Left ventricle myocardium inferior (tissue), 1 donor: Measurements from ENCODE around the gene CDYL2. TPM values are rescaled to one million over a fixed set of nuclear protein-coding genes. Genes with fewer than 3 reads are reported as not detected.

Experiments used
- DNase-seq: peaks from one replicate; pipeline ENCODE4 v3.0.0-alpha.2; 2020
- H3K27ac ChIP-seq: fragments of 200-600 bp; replicated peaks from 2 replicates; pipeline ENCODE4 v1.8.0; 2021
- H3K27me3 ChIP-seq: fragments of 200-600 bp; 2 replicates; pipeline ENCODE4 v1.8.0; 2021; ENCODE audit warnings: low read depth
- H3K36me3 ChIP-seq: fragments of 200-600 bp; 2 replicates; pipeline ENCODE4 v1.8.0; 2021
- H3K4me1 ChIP-seq: fragments of 200-600 bp; 2 replicates; pipeline ENCODE4 v1.8.0; 2021
- H3K4me3 ChIP-seq: fragments of 200-600 bp; 2 replicates; pipeline ENCODE4 v1.8.0; 2021; ENCODE audit warnings: mild to moderate bottlenecking, moderate library complexity
- H3K9me3 ChIP-seq: fragments of 200-600 bp; replicated peaks from 2 replicates; pipeline ENCODE4 v1.8.0; 2021
- intact Hi-C: fragments of 100-400 bp; cut with micrococcal nuclease; formaldehyde crosslinking; loops from one replicate; pipeline ENCODE4 v1.11.0; 2022
- long read RNA-seq: library from polyadenylated mRNA; unstranded; transcript quantifications from one replicate; pipeline ENCODE4 v2.0.0, GENCODE V29; 2021
- total RNA-seq: library from RNA; stranded (reverse); fragmentation: NEBNext Ultra II Directional; extraction: Animal tissue kit (Norgen Biotek cat#: 25700); gene quantifications from one replicate; pipeline ENCODE4 v1.2.1, GENCODE V29; 2021
- TF ChIP-seq, protein P1 (sequence below): fragments of 200-600 bp; IDR thresholded peaks from 2 replicates; pipeline ENCODE4 v1.8.0; 2021; ENCODE audit warnings: antibody characterized with exemption, mild to moderate bottlenecking, borderline replicate concordance
- donor health status: DM: no; HTN: yes; CAD: no; lungs with severe emphysema.

Gene CDYL2, protein sequence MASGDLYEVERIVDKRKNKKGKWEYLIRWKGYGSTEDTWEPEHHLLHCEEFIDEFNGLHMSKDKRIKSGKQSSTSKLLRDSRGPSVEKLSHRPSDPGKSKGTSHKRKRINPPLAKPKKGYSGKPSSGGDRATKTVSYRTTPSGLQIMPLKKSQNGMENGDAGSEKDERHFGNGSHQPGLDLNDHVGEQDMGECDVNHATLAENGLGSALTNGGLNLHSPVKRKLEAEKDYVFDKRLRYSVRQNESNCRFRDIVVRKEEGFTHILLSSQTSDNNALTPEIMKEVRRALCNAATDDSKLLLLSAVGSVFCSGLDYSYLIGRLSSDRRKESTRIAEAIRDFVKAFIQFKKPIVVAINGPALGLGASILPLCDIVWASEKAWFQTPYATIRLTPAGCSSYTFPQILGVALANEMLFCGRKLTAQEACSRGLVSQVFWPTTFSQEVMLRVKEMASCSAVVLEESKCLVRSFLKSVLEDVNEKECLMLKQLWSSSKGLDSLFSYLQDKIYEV
- total RNA-seq, result 3.2 TPM
- long read RNA-seq, full-length matches to known transcripts, result 1 of 2 reads
- long read RNA-seq, partial matches to known transcripts, result 0 of 2 reads
- long read RNA-seq, other reads (novel, unspliced or antisense), result 1 of 2 reads

DNA sequence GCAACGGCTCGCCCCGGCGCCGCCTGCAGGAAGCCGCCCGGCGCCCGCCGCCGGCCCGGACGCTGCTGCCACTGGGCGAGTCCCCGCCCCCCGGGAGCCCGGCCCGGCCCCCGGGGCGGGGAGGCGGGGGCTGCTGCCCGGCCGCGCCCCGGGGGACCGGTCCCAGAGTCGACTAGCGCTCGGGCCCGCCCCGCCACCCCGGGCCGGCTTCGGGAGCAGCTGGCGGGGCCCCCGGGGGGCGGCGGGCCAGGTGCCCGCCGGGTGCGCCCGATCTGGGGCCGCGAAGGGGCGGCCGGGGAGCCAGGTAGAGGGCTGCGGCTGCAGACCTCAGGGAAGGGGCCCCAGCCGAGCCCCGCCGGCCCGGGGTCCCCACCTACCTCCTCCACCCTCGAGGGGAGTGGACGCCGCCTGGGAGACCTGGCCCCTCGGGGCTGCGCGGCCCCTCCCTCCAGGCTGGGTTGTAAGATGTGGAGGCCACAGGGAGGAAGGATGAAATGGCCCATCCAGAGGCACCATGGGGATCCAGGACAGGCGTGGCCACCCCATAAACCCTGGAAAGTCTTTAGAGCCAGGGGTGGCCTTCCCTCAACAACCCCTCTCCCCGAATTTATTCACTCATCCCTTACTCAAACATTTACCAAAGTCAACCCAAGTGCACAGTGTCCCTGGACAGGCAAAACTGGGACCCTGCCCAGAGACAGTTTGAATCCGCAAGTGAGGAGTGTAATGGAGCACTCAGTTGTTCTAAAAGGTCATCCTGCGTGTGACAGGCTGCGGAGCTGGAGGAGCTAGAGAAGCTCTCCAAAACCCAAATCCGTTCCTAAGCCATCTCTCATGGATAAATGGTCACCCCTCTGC lies at the start of gene CDYL2:
TSS of gene CDYL2 (minus strand) at position 73 of the 858 bp plus-strand sequence. CDS start 425 bp downstream, outside the sequence.
- DNase-seq, result peak; percentile 48
- H3K9me3 ChIP-seq, result no peaks in the 10 kb centered on the region
- H3K4me3 ChIP-seq, result peak within 1 kb of the TSS; percentile 71
- peaks cover 5% of the 10 kb centered on the region for H3K4me1 ChIP-seq
- TF ChIP-seq, protein P1, sequence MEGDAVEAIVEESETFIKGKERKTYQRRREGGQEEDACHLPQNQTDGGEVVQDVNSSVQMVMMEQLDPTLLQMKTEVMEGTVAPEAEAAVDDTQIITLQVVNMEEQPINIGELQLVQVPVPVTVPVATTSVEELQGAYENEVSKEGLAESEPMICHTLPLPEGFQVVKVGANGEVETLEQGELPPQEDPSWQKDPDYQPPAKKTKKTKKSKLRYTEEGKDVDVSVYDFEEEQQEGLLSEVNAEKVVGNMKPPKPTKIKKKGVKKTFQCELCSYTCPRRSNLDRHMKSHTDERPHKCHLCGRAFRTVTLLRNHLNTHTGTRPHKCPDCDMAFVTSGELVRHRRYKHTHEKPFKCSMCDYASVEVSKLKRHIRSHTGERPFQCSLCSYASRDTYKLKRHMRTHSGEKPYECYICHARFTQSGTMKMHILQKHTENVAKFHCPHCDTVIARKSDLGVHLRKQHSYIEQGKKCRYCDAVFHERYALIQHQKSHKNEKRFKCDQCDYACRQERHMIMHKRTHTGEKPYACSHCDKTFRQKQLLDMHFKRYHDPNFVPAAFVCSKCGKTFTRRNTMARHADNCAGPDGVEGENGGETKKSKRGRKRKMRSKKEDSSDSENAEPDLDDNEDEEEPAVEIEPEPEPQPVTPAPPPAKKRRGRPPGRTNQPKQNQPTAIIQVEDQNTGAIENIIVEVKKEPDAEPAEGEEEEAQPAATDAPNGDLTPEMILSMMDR, result no peak
- intact Hi-C loops, result no loop called here
- H3K36me3 ChIP-seq, result no peaks in the 10 kb centered on the region
- H3K27ac ChIP-seq, result peak within 1 kb of the TSS; percentile 69
- no peaks in the 10 kb centered on the region for H3K27me3 ChIP-seq

DNA sequence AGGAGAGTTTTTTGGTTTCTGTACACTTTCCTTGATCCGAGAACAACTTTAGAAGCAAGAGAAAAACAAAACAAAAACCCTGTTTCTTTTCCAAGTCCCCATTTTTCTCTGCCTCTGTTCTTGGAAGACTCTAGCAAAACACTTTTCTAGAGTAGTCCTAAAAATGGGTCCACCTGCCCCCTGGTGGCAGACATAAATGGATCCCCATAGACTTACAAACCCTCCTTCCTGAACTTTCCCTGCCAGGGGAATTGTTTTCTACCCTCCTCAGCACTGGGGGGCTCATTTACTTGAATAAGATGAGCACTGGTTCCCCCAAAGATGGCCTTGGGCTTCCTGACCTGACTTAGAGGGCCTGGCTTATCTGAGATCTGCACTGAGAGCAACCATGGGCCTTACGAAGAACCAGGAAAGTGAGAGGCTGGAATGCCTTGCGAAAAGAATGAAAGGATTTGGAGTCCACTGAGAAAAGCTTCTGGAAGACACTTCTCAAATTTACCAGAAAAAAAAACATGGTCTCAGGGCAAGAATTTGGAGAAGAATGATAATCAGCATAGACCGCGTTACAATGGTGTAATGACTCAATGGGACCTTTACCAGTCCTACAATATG lies 48.0 kb upstream of the CDYL2 start:
- intact Hi-C loops, result no loop called here
- Histone ChIP-seq H3K36me3 (no peaks in the 10 kb centered on the region), H3K27me3 (no peaks in the 10 kb centered on the region), H3K4me1 (no peaks in the 10 kb centered on the region), H3K9me3 (no peaks in the 10 kb centered on the region), H3K27ac (no peak overlapping the region), H3K4me3 (no peak overlapping the region)
- DNase-seq, result no peak
- TF ChIP-seq, protein P1, result peak; percentile 31

DNA sequence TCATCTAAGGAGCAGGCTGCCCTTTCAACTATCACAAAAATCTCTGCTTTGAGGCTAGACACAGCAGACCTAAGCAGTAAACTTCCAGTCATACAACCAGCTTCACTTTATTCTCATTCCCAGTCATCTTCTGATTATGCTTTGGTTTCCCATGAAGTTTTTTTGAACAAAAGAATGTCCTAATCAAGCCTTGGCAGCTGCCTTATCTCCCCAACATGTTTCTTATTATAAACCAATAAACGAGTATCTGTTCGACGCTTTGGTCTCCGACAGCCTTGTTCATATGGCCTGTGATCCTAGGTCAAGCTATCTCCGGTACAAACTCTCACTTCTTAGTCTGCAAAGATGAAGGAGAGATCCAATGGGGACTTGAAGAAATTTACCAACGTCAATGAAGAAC lies 47.4 kb upstream of the CDYL2 start:
- Histone ChIP-seq H3K36me3 (no peaks in the 10 kb centered on the region), H3K4me1 (no peaks in the 10 kb centered on the region), H3K9me3 (no peaks in the 10 kb centered on the region), H3K4me3 (no peak overlapping the region), H3K27ac (no peak overlapping the region), H3K27me3 (no peaks in the 10 kb centered on the region)
- intact Hi-C loops, result no loop called here
- DNase-seq, result no peak
- TF ChIP-seq, protein P1, result no peak

DNA sequence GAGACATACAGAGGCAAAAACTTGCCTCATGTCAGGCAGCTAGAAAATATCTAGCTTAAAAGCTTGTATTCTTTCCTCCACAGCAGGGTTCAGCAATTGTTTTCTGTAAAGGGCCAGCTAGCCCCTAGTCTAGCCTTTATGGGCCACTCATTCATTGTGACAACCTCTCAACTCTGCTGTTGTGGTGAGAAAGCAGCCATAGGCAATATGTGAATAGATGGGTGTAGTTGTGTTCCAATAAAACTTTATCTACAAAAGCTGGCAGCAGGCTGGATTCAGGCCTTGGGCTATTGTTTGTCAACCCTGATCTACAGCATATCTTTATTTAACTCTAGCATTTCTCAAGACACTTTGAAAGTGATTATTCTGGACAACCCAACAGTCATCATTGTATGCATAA lies 46.4 kb upstream of the CDYL2 start:
- no peak overlapping the region for H3K27ac ChIP-seq
- no peaks in the 10 kb centered on the region for H3K9me3 ChIP-seq
- H3K27me3 ChIP-seq, result no peaks in the 10 kb centered on the region
- H3K36me3 ChIP-seq, result no peaks in the 10 kb centered on the region
- H3K4me1 ChIP-seq, result no peaks in the 10 kb centered on the region
- H3K4me3 ChIP-seq, result no peak overlapping the region
- DNase-seq, result no peak
- TF ChIP-seq, protein P1, result no peak
- intact Hi-C loops, result no loop called here

DNA sequence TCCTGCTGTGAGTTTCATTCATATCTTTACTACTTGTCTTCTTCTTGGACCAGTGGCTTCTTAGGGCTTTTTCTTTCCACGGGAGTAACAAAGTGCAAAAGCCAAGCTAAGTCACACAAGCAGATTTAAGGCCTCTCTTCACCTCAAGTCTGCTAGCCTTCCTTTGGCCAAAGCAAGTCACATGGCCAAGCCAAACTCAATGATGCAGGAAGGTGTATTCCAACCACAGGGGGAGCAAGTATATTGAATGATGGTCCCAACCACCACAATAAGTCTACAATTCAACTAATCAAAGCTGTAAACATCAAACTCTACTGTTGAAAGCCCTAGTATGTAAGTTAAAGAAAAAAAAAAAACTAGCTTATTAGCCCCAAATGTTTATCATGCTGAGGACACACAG lies 44.5 kb upstream of the CDYL2 start:
- no peaks in the 10 kb centered on the region for H3K36me3 ChIP-seq
- H3K4me3 ChIP-seq, result no peak overlapping the region
- H3K4me1 ChIP-seq, result no peaks in the 10 kb centered on the region
- H3K9me3 ChIP-seq, result peaks cover 17% of the 10 kb centered on the region
- no peaks in the 10 kb centered on the region for H3K27me3 ChIP-seq
- intact Hi-C loops, result no loop called here
- no peak overlapping the region for H3K27ac ChIP-seq
- no peak for DNase-seq
- TF ChIP-seq, protein P1, result no peak
